Mammary epithelial cell (primary cell): ENCODE results near the gene AKAP8L.

Experiments used
- EZH2 ChIP-seq: IDR thresholded peaks from 2 replicates; pipeline ENCODE4 v1.6.1; 2012; ENCODE audit warnings: low read length, inconsistent platforms, borderline replicate concordance
- TF ChIP-seq, protein P1 (sequence below), 2 donors: IDR thresholded peaks in 1 of 2; conservative IDR thresholded peaks in 1 of 2; 2 replicates each; pipeline ENCODE4 v1.5.1; 2011 to 2012; ENCODE audit warnings: inconsistent platforms in 2 of 2, low read length in 2 of 2, mild to moderate bottlenecking in 2 of 2, control low read depth in 1 of 2, low read depth in 1 of 2; ENCODE audit not compliant: insufficient read depth in 1 of 2; ENCODE audit errors: extremely low read depth in 1 of 2

DNA sequence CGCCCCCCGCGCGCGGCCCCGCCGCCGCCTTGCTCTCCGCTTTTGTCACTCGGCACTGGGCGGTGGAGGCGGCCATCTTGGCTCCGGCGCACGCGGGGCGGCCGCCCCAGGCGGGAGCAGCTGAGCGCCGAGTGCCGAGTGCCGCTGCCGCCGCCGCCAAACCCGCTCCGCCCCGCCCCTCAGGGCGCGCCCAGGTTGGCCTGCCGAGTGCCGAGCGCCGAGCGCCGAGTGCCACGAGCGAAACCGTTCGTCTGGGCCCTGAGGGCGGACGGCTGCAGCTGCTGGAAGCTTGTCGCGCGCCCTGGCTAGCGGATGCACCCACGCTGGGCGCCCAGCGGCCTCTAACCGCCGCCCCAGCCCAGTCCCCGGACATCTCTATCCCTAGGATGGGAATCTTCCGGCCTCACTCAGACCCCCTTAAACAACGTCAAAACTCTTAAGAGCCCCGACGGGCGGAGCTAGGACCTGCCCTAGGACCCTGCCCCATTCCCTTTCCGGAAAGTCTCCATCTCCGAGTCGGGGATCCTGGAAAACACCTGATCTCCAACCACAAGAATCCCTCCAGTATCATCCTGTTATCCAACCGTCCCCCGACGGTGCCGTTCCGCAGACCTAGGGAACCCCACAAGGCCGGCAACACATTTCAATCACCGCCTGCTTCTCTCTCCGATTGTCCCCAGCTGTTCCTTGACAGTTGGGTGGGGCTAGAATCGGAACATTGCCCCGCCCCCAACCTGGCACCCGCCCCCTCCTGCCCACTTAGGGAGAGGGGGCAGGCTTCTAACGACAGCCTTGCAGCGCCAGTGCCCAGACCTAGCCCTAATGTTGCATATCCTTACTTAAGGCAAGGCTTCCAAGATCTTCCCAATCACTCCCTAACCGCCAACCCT is 14.1 kb upstream of the AKAP8L start:
- TF ChIP-seq, protein P1, sequence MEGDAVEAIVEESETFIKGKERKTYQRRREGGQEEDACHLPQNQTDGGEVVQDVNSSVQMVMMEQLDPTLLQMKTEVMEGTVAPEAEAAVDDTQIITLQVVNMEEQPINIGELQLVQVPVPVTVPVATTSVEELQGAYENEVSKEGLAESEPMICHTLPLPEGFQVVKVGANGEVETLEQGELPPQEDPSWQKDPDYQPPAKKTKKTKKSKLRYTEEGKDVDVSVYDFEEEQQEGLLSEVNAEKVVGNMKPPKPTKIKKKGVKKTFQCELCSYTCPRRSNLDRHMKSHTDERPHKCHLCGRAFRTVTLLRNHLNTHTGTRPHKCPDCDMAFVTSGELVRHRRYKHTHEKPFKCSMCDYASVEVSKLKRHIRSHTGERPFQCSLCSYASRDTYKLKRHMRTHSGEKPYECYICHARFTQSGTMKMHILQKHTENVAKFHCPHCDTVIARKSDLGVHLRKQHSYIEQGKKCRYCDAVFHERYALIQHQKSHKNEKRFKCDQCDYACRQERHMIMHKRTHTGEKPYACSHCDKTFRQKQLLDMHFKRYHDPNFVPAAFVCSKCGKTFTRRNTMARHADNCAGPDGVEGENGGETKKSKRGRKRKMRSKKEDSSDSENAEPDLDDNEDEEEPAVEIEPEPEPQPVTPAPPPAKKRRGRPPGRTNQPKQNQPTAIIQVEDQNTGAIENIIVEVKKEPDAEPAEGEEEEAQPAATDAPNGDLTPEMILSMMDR (conservative IDR thresholded peaks at IDR 0.05 in 1 of 2, IDR thresholded peaks at IDR 0.05 in 1 of 2; ENCODE audit: extremely low read depth in 1 of 2, insufficient read depth in 1 of 2, low read depth in 1 of 2, low read length in 2 of 2): no peak
- TF ChIP-seq EZH2: no peak
